HepG2 (cell line): Measurements from ENCODE around the gene GALNT10. TPM values are rescaled to one million over a fixed set of nuclear protein-coding genes. Genes with fewer than 3 reads are reported as not detected.

Experiments
- HOXD1 ChIP-seq: sonication (generic); formaldehyde crosslinking; IDR thresholded peaks from 2 replicates; pipeline ENCODE4 v1.5.0; 2020; ENCODE audit warnings: missing genetic modification reagents
- YY1 ChIP-seq: IDR thresholded peaks from 2 replicates; pipeline ENCODE4 v1.6.1; 2011; ENCODE audit warnings: low read length, low read depth, moderate library complexity, mild to moderate bottlenecking; ENCODE audit not compliant: insufficient read depth, insufficient replicate concordance
- ZFP41 ChIP-seq: sonication (generic); formaldehyde crosslinking; IDR thresholded peaks from 2 replicates; pipeline ENCODE4 v1.4.0; 2020; ENCODE audit warnings: mild to moderate bottlenecking, missing genetic modification reagents, borderline replicate concordance
- ZNF570 ChIP-seq: sonication (generic); formaldehyde crosslinking; IDR thresholded peaks from 2 replicates; pipeline ENCODE4 v1.4.0; 2020; ENCODE audit warnings: mild to moderate bottlenecking, missing genetic modification reagents, borderline replicate concordance
- ZNF780A ChIP-seq: sonication (generic); formaldehyde crosslinking; IDR thresholded peaks from 2 replicates; pipeline ENCODE4 v1.8.0; 2022; ENCODE audit warnings: mild to moderate bottlenecking, missing genetic modification reagents, moderate library complexity
- ZNF878 ChIP-seq: sonication (generic); formaldehyde crosslinking; IDR thresholded peaks from 2 replicates; pipeline ENCODE4 v1.8.1; 2023; ENCODE audit warnings: mild to moderate bottlenecking, missing genetic modification reagents, moderate library complexity
- polyA plus RNA-seq, 8 experiments: library from polyadenylated mRNA; depleted of rRNA in 3 of 8; stranded (reverse) in 7 of 8; unstranded in 1 of 8; fragments of >200 nt; fragmentation: Illumina TruSeq in 4 of 8; extraction: Trizol in 4 of 8; gene quantifications; 2 replicates each; pipeline versions ENCODE4 v1.2.1 to v1.2.3, GENCODE V29; 2011 to 2016; ENCODE audit warnings: low read depth in 4 of 8, missing spikeins in 1 of 8, mixed read lengths in 1 of 8; ENCODE audit not compliant: insufficient read depth in 1 of 8
- total RNA-seq, 5 experiments: library from RNA; depleted of rRNA; stranded (reverse); fragments of >200 nt; fragmentation: Illumina TruSeq; extraction: Trizol; gene quantifications; 2 replicates each; pipeline ENCODE4 v1.2.3, GENCODE V29; 2016; ENCODE audit warnings: low read depth in 1 of 5
- TF ChIP-seq, protein P1 (sequence below): sonication (generic); formaldehyde crosslinking; IDR thresholded peaks from 2 replicates; pipeline ENCODE4 v1.9.0; 2022; ENCODE audit warnings: missing genetic modification reagents, mild to moderate bottlenecking, borderline replicate concordance
- TF ChIP-seq, protein P2 (sequence below): sonication (generic); formaldehyde crosslinking; IDR thresholded peaks from 2 replicates; pipeline ENCODE4 v1.4.0; 2020; ENCODE audit warnings: mild to moderate bottlenecking, low read depth, missing genetic modification reagents
- TF ChIP-seq, protein P3 (sequence below), 2 experiments: sonication (generic) in 1 of 2; formaldehyde crosslinking in 1 of 2; IDR thresholded peaks; 2 replicates each; pipeline versions ENCODE4 v1.4.0 to v1.6.1; 2016 to 2020; ENCODE audit warnings: borderline replicate concordance in 1 of 2, low read depth in 1 of 2, mild to moderate bottlenecking in 1 of 2, missing genetic modification reagents in 1 of 2
- TF ChIP-seq, protein P4 (sequence below): sonication (generic); formaldehyde crosslinking; IDR thresholded peaks from 2 replicates; pipeline ENCODE4 v1.5.0; 2020; ENCODE audit warnings: missing genetic modification reagents, mild to moderate bottlenecking, borderline replicate concordance
- TF ChIP-seq, protein P5 (sequence below): sonication (generic); formaldehyde crosslinking; IDR thresholded peaks from 2 replicates; pipeline ENCODE4 v1.5.1; 2020; ENCODE audit warnings: mild to moderate bottlenecking, missing genetic modification reagents, borderline replicate concordance
- TF ChIP-seq, protein P6 (sequence below): sonication (generic); formaldehyde crosslinking; IDR thresholded peaks from 2 replicates; pipeline ENCODE4 v1.4.0; 2020; ENCODE audit warnings: mild to moderate bottlenecking, missing genetic modification reagents

Gene GALNT10
- total and polyA plus RNA-seq, 2 of the 13 experiments (the other 11 are each of a cell fraction or from before 2014, with no cell fraction given), result 8.1 to 11.2 TPM

DNA sequence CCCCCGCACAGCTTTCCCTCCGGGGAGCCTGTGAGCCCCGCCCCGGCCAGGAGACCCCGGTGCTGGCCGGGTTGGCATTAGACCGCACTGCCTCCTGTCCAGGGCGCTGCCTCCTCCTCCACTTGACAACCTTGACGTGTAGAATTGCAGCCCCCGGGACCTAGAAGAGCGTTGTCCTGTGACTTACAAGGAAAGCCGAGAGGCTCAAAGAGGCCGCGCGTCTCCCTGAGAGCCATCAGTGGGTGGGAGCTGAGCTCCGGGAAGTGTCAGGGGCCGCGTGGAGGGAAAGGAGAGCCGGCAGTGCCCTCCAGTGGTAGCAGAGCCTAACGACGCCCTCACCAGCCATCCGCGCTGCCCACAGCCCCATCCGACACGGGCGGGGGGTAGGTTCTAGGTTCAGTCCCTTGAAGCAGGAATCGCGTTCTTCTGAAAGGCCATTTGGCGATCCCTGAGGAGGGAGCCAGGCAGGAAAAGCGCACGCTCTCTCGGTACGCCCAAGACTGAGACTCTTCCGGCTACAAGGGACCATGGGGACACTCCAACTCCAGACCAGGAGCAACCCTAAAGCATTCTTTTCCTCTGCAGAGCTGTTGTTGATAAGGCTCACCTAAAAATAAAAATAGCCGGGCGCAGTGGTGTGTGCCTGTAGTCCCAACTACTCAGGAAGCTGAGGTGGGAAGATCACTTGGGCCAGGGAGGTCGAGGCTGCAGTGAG lies 214.7 kb downstream of the GALNT10 start (continued):
- TF ChIP-seq, protein P1, sequence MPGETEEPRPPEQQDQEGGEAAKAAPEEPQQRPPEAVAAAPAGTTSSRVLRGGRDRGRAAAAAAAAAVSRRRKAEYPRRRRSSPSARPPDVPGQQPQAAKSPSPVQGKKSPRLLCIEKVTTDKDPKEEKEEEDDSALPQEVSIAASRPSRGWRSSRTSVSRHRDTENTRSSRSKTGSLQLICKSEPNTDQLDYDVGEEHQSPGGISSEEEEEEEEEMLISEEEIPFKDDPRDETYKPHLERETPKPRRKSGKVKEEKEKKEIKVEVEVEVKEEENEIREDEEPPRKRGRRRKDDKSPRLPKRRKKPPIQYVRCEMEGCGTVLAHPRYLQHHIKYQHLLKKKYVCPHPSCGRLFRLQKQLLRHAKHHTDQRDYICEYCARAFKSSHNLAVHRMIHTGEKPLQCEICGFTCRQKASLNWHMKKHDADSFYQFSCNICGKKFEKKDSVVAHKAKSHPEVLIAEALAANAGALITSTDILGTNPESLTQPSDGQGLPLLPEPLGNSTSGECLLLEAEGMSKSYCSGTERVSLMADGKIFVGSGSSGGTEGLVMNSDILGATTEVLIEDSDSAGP (CRISPR knock-in tag), result peak; percentile 62; the same call in 1 of the 2 replicates
- TF ChIP-seq, protein P2, sequence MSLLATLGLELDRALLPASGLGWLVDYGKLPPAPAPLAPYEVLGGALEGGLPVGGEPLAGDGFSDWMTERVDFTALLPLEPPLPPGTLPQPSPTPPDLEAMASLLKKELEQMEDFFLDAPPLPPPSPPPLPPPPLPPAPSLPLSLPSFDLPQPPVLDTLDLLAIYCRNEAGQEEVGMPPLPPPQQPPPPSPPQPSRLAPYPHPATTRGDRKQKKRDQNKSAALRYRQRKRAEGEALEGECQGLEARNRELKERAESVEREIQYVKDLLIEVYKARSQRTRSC (CRISPR knock-in tag), result no peak
- TF ChIP-seq, protein P3, sequence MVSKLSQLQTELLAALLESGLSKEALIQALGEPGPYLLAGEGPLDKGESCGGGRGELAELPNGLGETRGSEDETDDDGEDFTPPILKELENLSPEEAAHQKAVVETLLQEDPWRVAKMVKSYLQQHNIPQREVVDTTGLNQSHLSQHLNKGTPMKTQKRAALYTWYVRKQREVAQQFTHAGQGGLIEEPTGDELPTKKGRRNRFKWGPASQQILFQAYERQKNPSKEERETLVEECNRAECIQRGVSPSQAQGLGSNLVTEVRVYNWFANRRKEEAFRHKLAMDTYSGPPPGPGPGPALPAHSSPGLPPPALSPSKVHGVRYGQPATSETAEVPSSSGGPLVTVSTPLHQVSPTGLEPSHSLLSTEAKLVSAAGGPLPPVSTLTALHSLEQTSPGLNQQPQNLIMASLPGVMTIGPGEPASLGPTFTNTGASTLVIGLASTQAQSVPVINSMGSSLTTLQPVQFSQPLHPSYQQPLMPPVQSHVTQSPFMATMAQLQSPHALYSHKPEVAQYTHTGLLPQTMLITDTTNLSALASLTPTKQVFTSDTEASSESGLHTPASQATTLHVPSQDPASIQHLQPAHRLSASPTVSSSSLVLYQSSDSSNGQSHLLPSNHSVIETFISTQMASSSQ (IDR thresholded peaks at IDR 0.05; ENCODE audit: low read depth), result no peak
- TF ChIP-seq, protein P3 (CRISPR knock-in tag; IDR thresholded peaks at IDR 0.05; ENCODE audit: borderline replicate concordance), result no peak
- TF ChIP-seq ZFP41 (CRISPR knock-in tag) (peak; percentile 27; the same call in 1 of the 2 replicates), YY1 (peak; percentile 47), ZNF780A (no peak), ZNF878 (CRISPR knock-in tag) (no peak), HOXD1 (0 out of 2 replicates have a peak, but pooled peaks have one; percentile 57), ZNF570 (CRISPR knock-in tag) (no peak)
- TF ChIP-seq, protein P4, sequence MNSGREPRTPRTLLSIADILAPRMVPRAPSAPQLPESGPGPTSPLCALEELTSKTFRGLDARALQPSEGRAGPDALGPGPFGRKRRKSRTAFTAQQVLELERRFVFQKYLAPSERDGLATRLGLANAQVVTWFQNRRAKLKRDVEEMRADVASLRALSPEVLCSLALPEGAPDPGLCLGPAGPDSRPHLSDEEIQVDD (CRISPR knock-in tag), result no peak
- TF ChIP-seq, protein P5, sequence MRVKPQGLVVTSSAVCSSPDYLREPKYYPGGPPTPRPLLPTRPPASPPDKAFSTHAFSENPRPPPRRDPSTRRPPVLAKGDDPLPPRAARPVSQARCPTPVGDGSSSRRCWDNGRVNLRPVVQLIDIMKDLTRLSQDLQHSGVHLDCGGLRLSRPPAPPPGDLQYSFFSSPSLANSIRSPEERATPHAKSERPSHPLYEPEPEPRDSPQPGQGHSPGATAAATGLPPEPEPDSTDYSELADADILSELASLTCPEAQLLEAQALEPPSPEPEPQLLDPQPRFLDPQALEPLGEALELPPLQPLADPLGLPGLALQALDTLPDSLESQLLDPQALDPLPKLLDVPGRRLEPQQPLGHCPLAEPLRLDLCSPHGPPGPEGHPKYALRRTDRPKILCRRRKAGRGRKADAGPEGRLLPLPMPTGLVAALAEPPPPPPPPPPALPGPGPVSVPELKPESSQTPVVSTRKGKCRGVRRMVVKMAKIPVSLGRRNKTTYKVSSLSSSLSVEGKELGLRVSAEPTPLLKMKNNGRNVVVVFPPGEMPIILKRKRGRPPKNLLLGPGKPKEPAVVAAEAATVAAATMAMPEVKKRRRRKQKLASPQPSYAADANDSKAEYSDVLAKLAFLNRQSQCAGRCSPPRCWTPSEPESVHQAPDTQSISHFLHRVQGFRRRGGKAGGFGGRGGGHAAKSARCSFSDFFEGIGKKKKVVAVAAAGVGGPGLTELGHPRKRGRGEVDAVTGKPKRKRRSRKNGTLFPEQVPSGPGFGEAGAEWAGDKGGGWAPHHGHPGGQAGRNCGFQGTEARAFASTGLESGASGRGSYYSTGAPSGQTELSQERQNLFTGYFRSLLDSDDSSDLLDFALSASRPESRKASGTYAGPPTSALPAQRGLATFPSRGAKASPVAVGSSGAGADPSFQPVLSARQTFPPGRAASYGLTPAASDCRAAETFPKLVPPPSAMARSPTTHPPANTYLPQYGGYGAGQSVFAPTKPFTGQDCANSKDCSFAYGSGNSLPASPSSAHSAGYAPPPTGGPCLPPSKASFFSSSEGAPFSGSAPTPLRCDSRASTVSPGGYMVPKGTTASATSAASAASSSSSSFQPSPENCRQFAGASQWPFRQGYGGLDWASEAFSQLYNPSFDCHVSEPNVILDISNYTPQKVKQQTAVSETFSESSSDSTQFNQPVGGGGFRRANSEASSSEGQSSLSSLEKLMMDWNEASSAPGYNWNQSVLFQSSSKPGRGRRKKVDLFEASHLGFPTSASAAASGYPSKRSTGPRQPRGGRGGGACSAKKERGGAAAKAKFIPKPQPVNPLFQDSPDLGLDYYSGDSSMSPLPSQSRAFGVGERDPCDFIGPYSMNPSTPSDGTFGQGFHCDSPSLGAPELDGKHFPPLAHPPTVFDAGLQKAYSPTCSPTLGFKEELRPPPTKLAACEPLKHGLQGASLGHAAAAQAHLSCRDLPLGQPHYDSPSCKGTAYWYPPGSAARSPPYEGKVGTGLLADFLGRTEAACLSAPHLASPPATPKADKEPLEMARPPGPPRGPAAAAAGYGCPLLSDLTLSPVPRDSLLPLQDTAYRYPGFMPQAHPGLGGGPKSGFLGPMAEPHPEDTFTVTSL (CRISPR knock-in tag), result no peak
- TF ChIP-seq, protein P6, sequence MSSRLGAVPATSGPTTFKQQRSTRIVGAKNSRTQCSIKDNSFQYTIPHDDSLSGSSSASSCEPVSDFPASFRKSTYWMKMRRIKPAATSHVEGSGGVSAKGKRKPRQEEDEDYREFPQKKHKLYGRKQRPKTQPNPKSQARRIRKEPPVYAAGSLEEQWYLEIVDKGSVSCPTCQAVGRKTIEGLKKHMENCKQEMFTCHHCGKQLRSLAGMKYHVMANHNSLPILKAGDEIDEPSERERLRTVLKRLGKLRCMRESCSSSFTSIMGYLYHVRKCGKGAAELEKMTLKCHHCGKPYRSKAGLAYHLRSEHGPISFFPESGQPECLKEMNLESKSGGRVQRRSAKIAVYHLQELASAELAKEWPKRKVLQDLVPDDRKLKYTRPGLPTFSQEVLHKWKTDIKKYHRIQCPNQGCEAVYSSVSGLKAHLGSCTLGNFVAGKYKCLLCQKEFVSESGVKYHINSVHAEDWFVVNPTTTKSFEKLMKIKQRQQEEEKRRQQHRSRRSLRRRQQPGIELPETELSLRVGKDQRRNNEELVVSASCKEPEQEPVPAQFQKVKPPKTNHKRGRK (CRISPR knock-in tag), result no peak
